ENCODE data around the gene LILRB5.

LILRB5 gene

GRCh38 chr19:54211235-54211634 is 45.8 kb downstream of the LILRB5 start:
- no peak for TF ChIP-seq CTCF (IDR thresholded peaks at IDR 0.05; ENCODE audit: insufficient read depth, low read length, poor library complexity, severe bottlenecking)
- H3K36me3 ChIP-seq (ENCODE audit: control insufficient read depth, insufficient read depth, low read length) = peaks cover 19% of the 10 kb centered on the region

GRCh38 chr19:54209811-54210494 is 47.1 kb downstream of the LILRB5 start:
- Histone ChIP-seq H3K36me3 (ENCODE audit: control insufficient read depth, insufficient read depth, low read length) (peaks cover 24% of the 10 kb centered on the region), H3K27me3 (replicated peaks; ENCODE audit: control insufficient read depth, insufficient read depth, low read length) (no peaks in the 10 kb centered on the region), H3K4me3 (replicated peaks; ENCODE audit: low read depth, low read length) (no peak overlapping the region)
- no peak for DNase-seq (ENCODE audit: extremely low read depth, insufficient read length)
- no peak for TF ChIP-seq CTCF (IDR thresholded peaks at IDR 0.05; ENCODE audit: insufficient read depth, low read length, poor library complexity, severe bottlenecking)

More at GRCh38 chr19:54211235-54211634, 45.8 kb downstream of the LILRB5 start:
- no peaks in the 10 kb centered on the region for H3K27me3 ChIP-seq (replicated peaks; ENCODE audit: control insufficient read depth, insufficient read depth, low read length)
- H3K4me3 ChIP-seq (replicated peaks; ENCODE audit: low read depth, low read length) = no peak overlapping the region
- DNase-seq (ENCODE audit: extremely low read depth, insufficient read length) = no peak

DNA sequence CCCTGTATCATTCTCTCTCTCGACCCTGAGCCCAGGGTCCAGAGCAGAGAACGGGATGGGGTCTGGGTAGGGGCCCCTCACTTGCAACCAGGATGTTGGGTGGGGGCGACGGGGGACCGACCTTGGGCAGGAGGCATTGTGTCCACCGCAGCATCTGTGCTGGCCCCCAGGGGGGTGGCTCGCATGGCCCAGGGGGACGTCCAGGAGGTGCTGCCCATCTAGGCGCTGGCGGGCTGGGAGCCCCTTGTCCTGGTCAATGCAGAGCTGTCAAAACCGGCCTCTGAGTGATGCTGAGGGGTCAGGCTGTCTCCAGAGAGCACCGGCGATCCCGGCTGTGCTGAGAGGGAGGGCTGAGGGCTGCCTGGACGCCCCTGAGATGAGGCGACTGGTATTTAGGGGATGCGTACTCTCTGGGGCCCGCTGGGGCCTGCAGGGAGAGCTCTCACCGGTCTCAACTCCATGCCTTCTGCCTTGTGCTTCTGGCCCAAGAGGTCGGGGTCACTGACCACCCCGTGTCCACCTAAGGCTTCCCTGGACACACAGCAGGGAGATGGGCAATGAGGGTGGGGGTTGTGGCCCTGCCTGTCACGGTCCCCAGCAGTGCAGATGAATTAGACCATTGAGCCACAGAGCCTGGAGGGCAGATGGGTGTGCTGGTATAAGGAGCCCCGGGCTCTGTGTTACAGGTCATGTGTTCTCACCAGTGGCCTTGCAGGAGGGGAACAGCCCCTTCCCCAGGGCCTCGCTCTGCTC is 47.8 kb downstream of the LILRB5 start:
- no peak for TF ChIP-seq CTCF (IDR thresholded peaks at IDR 0.05; ENCODE audit: insufficient read depth, low read length, poor library complexity, severe bottlenecking)
- Histone ChIP-seq H3K27me3 (replicated peaks; ENCODE audit: control insufficient read depth, insufficient read depth, low read length) (no peaks in the 10 kb centered on the region), H3K4me3 (replicated peaks; ENCODE audit: low read depth, low read length) (no peak overlapping the region), H3K36me3 (ENCODE audit: control insufficient read depth, insufficient read depth, low read length) (peaks cover 28% of the 10 kb centered on the region)
- DNase-seq (ENCODE audit: extremely low read depth, insufficient read length) = peak; percentile 68

DNA sequence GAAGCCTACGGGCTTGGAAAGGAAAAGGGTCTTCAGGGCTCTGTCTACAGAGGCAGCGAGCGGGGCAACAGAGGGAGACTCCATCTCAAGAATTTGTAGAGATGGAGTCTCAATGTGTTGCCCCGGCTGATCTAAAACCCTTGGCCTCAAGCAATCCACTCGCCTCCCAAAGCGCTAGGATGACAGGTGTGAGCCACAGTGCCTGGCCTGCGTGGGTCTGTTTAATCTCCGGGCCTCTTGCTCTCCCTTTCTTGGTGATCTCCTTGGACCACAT is 48.4 kb downstream of the LILRB5 start:
- Histone ChIP-seq H3K4me3 (replicated peaks; ENCODE audit: low read depth, low read length) (no peak overlapping the region), H3K36me3 (ENCODE audit: control insufficient read depth, insufficient read depth, low read length) (peaks cover 28% of the 10 kb centered on the region), H3K27me3 (replicated peaks; ENCODE audit: control insufficient read depth, insufficient read depth, low read length) (no peaks in the 10 kb centered on the region)
- TF ChIP-seq CTCF (IDR thresholded peaks at IDR 0.05; ENCODE audit: insufficient read depth, low read length, poor library complexity, severe bottlenecking) = no peak
- DNase-seq (ENCODE audit: extremely low read depth, insufficient read length) = no peak

GRCh38 chr19:54207983-54208783 is 48.9 kb downstream of the LILRB5 start:
- no peak for TF ChIP-seq CTCF (IDR thresholded peaks at IDR 0.05; ENCODE audit: insufficient read depth, low read length, poor library complexity, severe bottlenecking)
- no peaks in the 10 kb centered on the region for H3K27me3 ChIP-seq (replicated peaks; ENCODE audit: control insufficient read depth, insufficient read depth, low read length)
- H3K4me3 ChIP-seq (replicated peaks; ENCODE audit: low read depth, low read length) = no peak overlapping the region
- peaks cover 28% of the 10 kb centered on the region for H3K36me3 ChIP-seq (ENCODE audit: control insufficient read depth, insufficient read depth, low read length)
- peak; percentile 62 for DNase-seq (ENCODE audit: extremely low read depth, insufficient read length)
